Activated naive CD4-positive, alpha-beta T cell treated with anti-CD3 and anti-CD28 coated beads for 36 hours (primary cell): ENCODE results near the gene GCA. TPM values are rescaled to one million over a fixed set of nuclear protein-coding genes. Genes with fewer than 3 reads are reported as not detected.

Source experiments
- CTCF ChIA-PET: fragments of 350-600 bp; sonication (Branson Sonifier 250); formaldehyde crosslinking; loops from one replicate; lab custom pipeline; 2021; ENCODE audit warnings: antibody characterized with exemption; lab: Charles Lee
- DNase-seq: peaks from one replicate; pipeline ENCODE4 v3.0.0-alpha.2; 2020
- H3K27ac Mint-ChIP-seq: one replicate; pipeline ENCODE4 v1.8.0; 2021; ENCODE audit warnings: mild to moderate bottlenecking, mixed read lengths
- H3K27me3 Mint-ChIP-seq: one replicate; pipeline ENCODE4 v1.8.0; 2021; ENCODE audit warnings: low read depth, mixed read lengths
- H3K36me3 Mint-ChIP-seq: one replicate; pipeline ENCODE4 v1.8.0; 2021; ENCODE audit warnings: low read depth, mixed read lengths
- H3K4me1 Mint-ChIP-seq: one replicate; pipeline ENCODE4 v1.8.0; 2021; ENCODE audit warnings: low read depth, mixed read lengths
- H3K4me3 Mint-ChIP-seq: one replicate; pipeline ENCODE4 v1.8.0; 2021; ENCODE audit warnings: mild to moderate bottlenecking, moderate library complexity, mixed read lengths
- H3K9me3 Mint-ChIP-seq: one replicate; pipeline ENCODE4 v1.8.0; 2021; ENCODE audit warnings: mixed read lengths
- intact Hi-C: fragments of 100-400 bp; cut with micrococcal nuclease; formaldehyde crosslinking; loops from one replicate; pipeline ENCODE4 v1.15.1; 2023
- total RNA-seq, 2 experiments: library from RNA; stranded (reverse); gene quantifications; one replicate each; pipeline ENCODE4 v1.2.3, GENCODE V29; 2021

The GCA gene
- total RNA-seq, 2 experiments from 2014 or later, result 36.7 to 40.2 TPM

GRCh38 chr2:162330881-162331280 lies 13.1 kb upstream of the GCA start:
- no peak overlapping the region for H3K27ac Mint-ChIP-seq
- intact Hi-C loops, result no loop called here
- DNase-seq, result no peak
- H3K27me3 Mint-ChIP-seq, result no peaks in the 10 kb centered on the region
- H3K9me3 Mint-ChIP-seq, result no peaks in the 10 kb centered on the region
- no peak overlapping the region for H3K4me3 Mint-ChIP-seq
- no peaks in the 10 kb centered on the region for H3K36me3 Mint-ChIP-seq
- CTCF ChIA-PET, result no interaction called here
- H3K4me1 Mint-ChIP-seq, result no peaks in the 10 kb centered on the region

DNA sequence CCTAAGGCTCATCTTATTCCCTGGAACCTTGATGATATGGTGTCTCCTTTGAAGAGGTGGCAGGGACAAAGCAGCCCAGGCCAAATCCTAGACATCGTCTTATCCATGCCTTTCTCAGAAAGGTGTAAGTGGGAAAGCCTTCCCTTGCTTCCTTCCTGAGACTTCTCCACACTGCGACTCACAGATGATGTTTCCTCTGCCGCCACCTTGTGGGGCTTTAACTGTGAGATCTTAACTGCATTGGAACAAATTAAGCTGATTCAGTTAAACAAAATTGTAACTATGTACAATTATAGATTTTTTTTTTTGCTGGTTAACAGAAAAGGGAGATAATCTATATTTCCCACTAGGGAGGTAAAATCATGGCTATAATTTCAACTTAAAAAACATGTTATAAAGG lies 10.0 kb upstream of the GCA start:
- peak; percentile 53 for DNase-seq

GRCh38 chr2:162337868-162338267 lies 6.1 kb upstream of the GCA start:
- DNase-seq, result no peak
- Mint-ChIP-seq H3K36me3 (no peaks in the 10 kb centered on the region), H3K9me3 (no peaks in the 10 kb centered on the region), H3K4me3 (no peak overlapping the region), H3K27ac (no peak overlapping the region), H3K4me1 (no peaks in the 10 kb centered on the region), H3K27me3 (no peaks in the 10 kb centered on the region)
- intact Hi-C loops, result no loop called here
- CTCF ChIA-PET, result interaction anchor here (0.8 to 1.8 kb wide), 3 partner anchors 10 to 19 kb away, joined by 3 to 6 read pairs (median 3); partner anchors contain the start of gene IFIH1

More for the DNA sequence above, 10.0 kb upstream of the GCA start:
- Mint-ChIP-seq H3K4me3 (no peak overlapping the region), H3K36me3 (no peaks in the 10 kb centered on the region), H3K27me3 (no peaks in the 10 kb centered on the region), H3K9me3 (no peaks in the 10 kb centered on the region), H3K4me1 (no peaks in the 10 kb centered on the region), H3K27ac (no peak overlapping the region)
- intact Hi-C loops, result loop anchor here (1.0 kb wide), 2 partner anchors 33 to 113 kb away; no protein-coding TSS in a partner anchor
- CTCF ChIA-PET, result interaction anchor here (0.6 to 3.1 kb wide), 8 partner anchors 9 to 113 kb away, joined by 3 to 14 read pairs (median 6); partner anchors contain the start of gene GCA

GRCh38 chr2:162340822-162341221 lies 3.1 kb upstream of the GCA start:
- Mint-ChIP-seq H3K4me3 (no peak overlapping the region), H3K27me3 (no peaks in the 10 kb centered on the region), H3K27ac (no peak overlapping the region), H3K4me1 (peaks cover 9% of the 10 kb centered on the region), H3K36me3 (no peaks in the 10 kb centered on the region), H3K9me3 (no peaks in the 10 kb centered on the region)
- CTCF ChIA-PET, result interaction anchor here (1.0 kb wide), 1 partner anchor 22 kb away, joined by 3 read pairs; the partner anchor contains the start of gene IFIH1
- no peak for DNase-seq
- intact Hi-C loops, result loop anchor here (5.0 to 10.0 kb wide), 2 partner anchors 916 to 1034 kb away; partner anchors contain the start of gene PSMD14

- peaks cover 12% of the 10 kb centered on the region for H3K4me1 Mint-ChIP-seq
- H3K36me3 Mint-ChIP-seq, result no peaks in the 10 kb centered on the region
- CTCF ChIA-PET, result interaction anchor here (2.1 kb wide), 1 partner anchor 15 kb away, joined by 8 read pairs; no protein-coding TSS in a partner anchor
- no peaks in the 10 kb centered on the region for H3K27me3 Mint-ChIP-seq
- intact Hi-C loops, result loop anchor here (5.0 to 10.0 kb wide), 2 partner anchors 918 to 1035 kb away; partner anchors contain the start of gene PSMD14
- no peak overlapping the region for H3K27ac Mint-ChIP-seq
- H3K9me3 Mint-ChIP-seq, result no peaks in the 10 kb centered on the region
- no peak overlapping the region for H3K4me3 Mint-ChIP-seq
- no peak for DNase-seq
Observed at GRCh38 chr2:162342321-162342720, 1.6 kb upstream of the GCA start.

- Mint-ChIP-seq H3K4me1 (peaks cover 12% of the 10 kb centered on the region), H3K9me3 (no peaks in the 10 kb centered on the region), H3K27ac (no peak overlapping the region), H3K27me3 (no peaks in the 10 kb centered on the region), H3K4me3 (no peak overlapping the region), H3K36me3 (no peaks in the 10 kb centered on the region)
- DNase-seq, result no peak
- CTCF ChIA-PET, result interaction anchor here (2.1 kb wide), 1 partner anchor 16 kb away, joined by 8 read pairs; no protein-coding TSS in a partner anchor
- intact Hi-C loops, result loop anchor here (5.0 to 10.0 kb wide), 2 partner anchors 918 to 1036 kb away; partner anchors contain the start of gene PSMD14
Observed at GRCh38 chr2:162342841-162343240, 1.1 kb upstream of the GCA start.

DNA sequence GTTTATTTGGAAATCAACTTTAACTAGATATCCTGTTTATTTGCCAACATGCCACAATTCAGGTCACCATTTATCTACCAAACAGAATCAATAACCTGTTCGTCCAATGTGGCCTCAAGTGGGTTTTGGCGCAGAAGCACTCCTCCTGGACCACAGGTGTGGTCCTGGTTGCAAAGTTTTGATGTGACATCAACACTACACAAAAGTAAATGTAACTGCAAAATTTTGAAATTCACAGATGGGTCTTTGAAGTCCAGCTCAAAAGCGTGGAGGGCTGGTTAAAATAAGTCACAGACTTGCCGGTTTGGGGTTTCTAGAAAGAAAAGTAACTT lies 474 bp upstream of the GCA start:
- no peaks in the 10 kb centered on the region for H3K27me3 Mint-ChIP-seq
- peak overlapping the region; percentile 87 for H3K4me3 Mint-ChIP-seq
- DNase-seq, result no peak
- H3K4me1 Mint-ChIP-seq, result peaks cover 12% of the 10 kb centered on the region
- H3K9me3 Mint-ChIP-seq, result no peaks in the 10 kb centered on the region
- intact Hi-C loops, result loop anchor here (5.0 to 10.0 kb wide), 2 partner anchors 919 to 1036 kb away; partner anchors contain the start of gene PSMD14
- CTCF ChIA-PET, result interaction anchor here (1.0 to 2.1 kb wide), 4 partner anchors 9 to 45 kb away, joined by 3 to 8 read pairs (median 4); no protein-coding TSS in a partner anchor
- peak overlapping the region; percentile 72 for H3K27ac Mint-ChIP-seq
- H3K36me3 Mint-ChIP-seq, result no peaks in the 10 kb centered on the region

DNA sequence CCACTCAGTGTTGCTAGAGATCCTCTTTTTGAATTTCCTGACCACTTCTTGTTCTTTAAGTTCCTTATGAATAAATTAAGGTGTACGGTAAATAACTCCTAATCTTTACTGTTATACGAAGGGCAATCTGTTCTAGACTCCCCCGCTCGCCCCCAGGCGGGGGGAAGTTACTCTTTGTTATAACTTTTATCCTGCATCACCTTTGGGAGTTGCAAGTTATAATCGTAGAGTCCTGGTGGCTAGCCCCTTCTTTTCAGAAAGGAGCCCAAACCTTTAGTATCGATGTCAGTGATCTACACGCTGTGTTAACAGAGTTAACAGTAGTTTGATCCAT lies 652 bp downstream of the GCA start:
- Mint-ChIP-seq H3K4me1 (peaks cover 12% of the 10 kb centered on the region), H3K9me3 (no peaks in the 10 kb centered on the region), H3K27me3 (no peaks in the 10 kb centered on the region), H3K27ac (peak overlapping the region; percentile 56), H3K4me3 (peak overlapping the region; percentile 87), H3K36me3 (no peaks in the 10 kb centered on the region)
- intact Hi-C loops, result loop anchor here (1.0 to 10.0 kb wide), 3 partner anchors 26 to 1037 kb away; partner anchors contain the start of genes IFIH1 and PSMD14
- no peak for DNase-seq
- CTCF ChIA-PET, result interaction anchor here (1.1 to 1.7 kb wide), 4 partner anchors 10 to 47 kb away, joined by 3 to 6 read pairs (median 4); partner anchors contain the start of gene IFIH1

DNA sequence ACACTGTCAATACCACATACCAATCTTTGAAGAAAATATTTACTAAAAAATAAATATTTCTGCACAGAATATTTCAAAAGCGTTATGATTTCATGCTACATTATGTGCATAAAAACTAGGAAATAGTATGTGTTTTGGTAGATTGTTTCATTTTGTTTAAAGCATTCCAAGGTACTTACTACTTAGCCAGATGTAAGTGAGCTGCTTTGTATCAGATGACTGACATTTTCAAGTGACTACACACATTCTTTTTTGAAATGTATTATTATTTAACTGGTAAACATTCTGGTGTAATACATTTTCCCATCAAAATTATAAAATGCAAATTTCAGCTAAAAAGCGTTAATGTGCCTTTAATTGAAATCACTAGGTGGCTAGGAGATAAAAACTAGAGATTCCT lies 21.5 kb downstream of the GCA start:
- Mint-ChIP-seq H3K36me3 (no peaks in the 10 kb centered on the region), H3K4me1 (no peaks in the 10 kb centered on the region), H3K4me3 (no peak overlapping the region), H3K9me3 (no peaks in the 10 kb centered on the region), H3K27me3 (no peaks in the 10 kb centered on the region), H3K27ac (no peak overlapping the region)
- CTCF ChIA-PET, result no interaction called here
- intact Hi-C loops, result no loop called here
- no peak for DNase-seq

DNA sequence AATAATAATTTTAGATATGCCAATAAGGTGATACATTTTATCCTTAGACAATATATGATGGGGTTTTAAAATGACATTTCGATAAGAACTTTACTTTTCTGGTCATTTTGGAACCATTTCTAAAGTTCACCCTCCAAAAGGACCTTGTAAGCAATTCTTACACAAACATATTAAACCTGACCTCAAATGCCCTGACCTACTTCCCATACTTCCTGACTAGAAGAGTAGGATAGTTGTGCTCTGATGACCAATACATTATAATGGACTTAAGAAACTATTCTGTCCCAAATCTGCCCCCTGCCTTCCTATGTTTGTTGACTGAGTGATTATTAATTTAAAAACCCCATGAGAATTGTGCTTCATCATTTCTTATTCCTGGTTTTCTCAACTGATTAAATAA lies 24.6 kb downstream of the GCA start:
- intact Hi-C loops, result no loop called here
- Mint-ChIP-seq H3K36me3 (no peaks in the 10 kb centered on the region), H3K4me3 (no peak overlapping the region), H3K27ac (no peak overlapping the region), H3K27me3 (no peaks in the 10 kb centered on the region), H3K4me1 (no peaks in the 10 kb centered on the region), H3K9me3 (no peaks in the 10 kb centered on the region)
- DNase-seq, result no peak
- CTCF ChIA-PET, result no interaction called here

- DNase-seq, result no peak
- intact Hi-C loops, result no loop called here
- Mint-ChIP-seq H3K4me1 (no peaks in the 10 kb centered on the region), H3K36me3 (no peaks in the 10 kb centered on the region), H3K27me3 (no peaks in the 10 kb centered on the region), H3K9me3 (no peaks in the 10 kb centered on the region), H3K27ac (no peak overlapping the region), H3K4me3 (no peak overlapping the region)
- CTCF ChIA-PET, result no interaction called here
Observed at GRCh38 chr2:162369551-162369950, 25.6 kb downstream of the GCA start.

GRCh38 chr2:162370931-162371330 lies 27.0 kb downstream of the GCA start:
- no peak overlapping the region for H3K4me3 Mint-ChIP-seq
- CTCF ChIA-PET, result no interaction called here
- H3K27ac Mint-ChIP-seq, result no peak overlapping the region
- no peaks in the 10 kb centered on the region for H3K27me3 Mint-ChIP-seq
- no peaks in the 10 kb centered on the region for H3K4me1 Mint-ChIP-seq
- DNase-seq, result no peak
- intact Hi-C loops, result no loop called here
- H3K36me3 Mint-ChIP-seq, result no peaks in the 10 kb centered on the region
- no peaks in the 10 kb centered on the region for H3K9me3 Mint-ChIP-seq

GRCh38 chr2:162372818-162373217 lies 28.9 kb downstream of the GCA start:
- no peaks in the 10 kb centered on the region for H3K4me1 Mint-ChIP-seq
- no peaks in the 10 kb centered on the region for H3K27me3 Mint-ChIP-seq
- no peak for DNase-seq
- H3K27ac Mint-ChIP-seq, result no peak overlapping the region
- no peaks in the 10 kb centered on the region for H3K36me3 Mint-ChIP-seq
- intact Hi-C loops, result no loop called here
- no peak overlapping the region for H3K4me3 Mint-ChIP-seq
- CTCF ChIA-PET, result interaction anchor here (2.2 kb wide), 1 partner anchor 153 kb away, joined by 5 read pairs; no protein-coding TSS in a partner anchor
- H3K9me3 Mint-ChIP-seq, result no peaks in the 10 kb centered on the region
